ENCODE data around the gene BPIFA3.

GRCh38 chr20:33217052-33217451 lies at the start of gene BPIFA3:
- no peak for TF ChIP-seq CTCF (conservative IDR thresholded peaks at IDR 0.05; ENCODE audit: low read depth in 2 of 2)
- no peak for TF ChIP-seq EZH2 (IDR thresholded peaks at IDR 0.05; ENCODE audit: low read depth, unreplicated experiment)
- no peak for TF ChIP-seq POLR2AphosphoS5 (IDR thresholded peaks at IDR 0.05; ENCODE audit: low read depth)
- TF ChIP-seq ETS1 (IDR thresholded peaks at IDR 0.05): no peak
- TF ChIP-seq EZH2phosphoT487 (IDR thresholded peaks at IDR 0.05; ENCODE audit: unreplicated experiment): no peak
- no peak for TF ChIP-seq STAT1 (IDR thresholded peaks at IDR 0.05; ENCODE audit: unreplicated experiment)
- no peak for TF ChIP-seq REST (IDR thresholded peaks at IDR 0.05; ENCODE audit: unreplicated experiment)
- TF ChIP-seq ZNF331 (CRISPR knock-in tag; IDR thresholded peaks at IDR 0.05; ENCODE audit: low read depth): no peak
